ENCODE data around the gene PIK3C2G.

Gene PIK3C2G

GRCh38 chr12:18340186-18340585 is 78.9 kb downstream of the PIK3C2G start:
- H3K27ac ChIP-seq (ENCODE audit: insufficient read depth in 1 of 2, low read depth in 1 of 2, low read length in 2 of 2, poor library complexity in 1 of 2, severe bottlenecking in 2 of 2), result no peak overlapping the region
- H3K27me3 ChIP-seq (replicated peaks in 2 of 5; ENCODE audit: control insufficient read depth in 4 of 5, insufficient read depth in 5 of 5, low read length in 4 of 5), result no peaks in the 10 kb centered on the region
- no CpG with 5 or more reads among the region's 3 CpGs for WGBS (ENCODE audit: insufficient coverage)
- DNase-seq, result no peak
- H3K4me1 ChIP-seq (ENCODE audit: control extremely low read depth in 1 of 4, control insufficient read depth in 4 of 4, insufficient read depth in 4 of 4, low read length in 3 of 4), result peaks cover 3 to 6% (median 5%) of the 10 kb centered on the region in 4 experiments
- POLR2A ChIA-PET, result no interaction called here
- H3K9me3 ChIP-seq (ENCODE audit: control extremely low read depth in 1 of 5, control insufficient read depth in 4 of 5, insufficient read depth in 2 of 5, low read depth in 1 of 5, low read length in 4 of 5), result no peaks in the 10 kb centered on the region
- H3K36me3 ChIP-seq (ENCODE audit: control insufficient read depth in 4 of 4, insufficient read depth in 4 of 4, low read length in 3 of 4), result no peaks in the 10 kb centered on the region
- no peak overlapping the region for H3K4me3 ChIP-seq (ENCODE audit: control insufficient read depth in 1 of 7, extremely low read depth in 1 of 7, insufficient read depth in 4 of 7, low read depth in 2 of 7, low read length in 6 of 7)
- CTCF ChIA-PET, result no interaction called here

DNA sequence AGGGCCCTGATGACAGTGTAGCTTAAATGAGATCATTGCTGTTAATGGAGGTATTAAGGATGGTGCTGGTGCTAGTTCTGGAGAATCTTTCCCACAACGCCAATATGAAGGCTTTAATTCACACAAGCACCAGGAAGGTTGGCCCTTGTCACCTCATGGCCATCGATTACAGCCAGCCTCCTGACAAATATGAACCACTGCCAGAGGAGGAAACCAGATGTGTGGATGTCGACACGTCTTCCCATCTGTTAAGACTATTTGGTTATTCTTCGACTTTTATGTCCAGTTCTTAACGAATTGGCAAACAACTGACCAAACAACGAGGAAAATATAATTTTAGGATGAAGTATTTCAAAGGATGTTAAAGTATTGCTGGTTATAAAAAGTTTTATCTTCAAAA is 79.5 kb downstream of the PIK3C2G start:
- WGBS (ENCODE audit: insufficient coverage), result 93% methylated on average over 2 of the region's 7 CpGs

DNA sequence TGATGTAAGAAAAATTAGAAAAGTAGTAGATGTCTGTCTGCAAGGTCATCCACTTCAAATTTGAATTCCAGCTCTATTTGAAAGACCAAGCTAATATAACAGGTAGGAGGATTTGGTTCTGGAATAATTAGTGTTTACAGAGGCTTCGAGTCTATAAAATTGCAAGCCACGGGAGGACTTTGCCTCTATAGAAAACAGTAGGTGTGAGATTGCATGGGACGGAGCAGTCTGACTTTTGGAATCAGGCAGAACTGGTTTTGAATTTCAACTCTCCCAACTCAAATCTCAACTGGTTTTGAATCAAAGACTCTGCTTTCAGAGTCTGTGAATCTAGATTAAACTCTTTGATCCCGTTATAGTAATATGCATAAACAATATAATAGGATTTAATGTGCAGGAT is 82.4 kb downstream of the PIK3C2G start:
- Histone ChIP-seq H3K27ac (ENCODE audit: insufficient read depth in 1 of 2, low read depth in 1 of 2, low read length in 2 of 2, poor library complexity in 1 of 2, severe bottlenecking in 2 of 2) (no peak overlapping the region), H3K4me3 (ENCODE audit: control insufficient read depth in 1 of 7, extremely low read depth in 1 of 7, insufficient read depth in 4 of 7, low read depth in 2 of 7, low read length in 6 of 7) (no peak overlapping the region), H3K9me3 (ENCODE audit: control extremely low read depth in 1 of 5, control insufficient read depth in 4 of 5, insufficient read depth in 2 of 5, low read depth in 1 of 5, low read length in 4 of 5) (no peaks in the 10 kb centered on the region), H3K36me3 (ENCODE audit: control insufficient read depth in 4 of 4, insufficient read depth in 4 of 4, low read length in 3 of 4) (no peaks in the 10 kb centered on the region), H3K27me3 (replicated peaks in 2 of 5; ENCODE audit: control insufficient read depth in 4 of 5, insufficient read depth in 5 of 5, low read length in 4 of 5) (no peaks in the 10 kb centered on the region), H3K4me1 (ENCODE audit: control extremely low read depth in 1 of 4, control insufficient read depth in 4 of 4, insufficient read depth in 4 of 4, low read length in 3 of 4) (peaks cover 4 to 20% (median 10%) of the 10 kb centered on the region in 4 experiments)
- CTCF ChIA-PET, result no interaction called here
- DNase-seq, result no peak
- POLR2A ChIA-PET, result no interaction called here
- WGBS (ENCODE audit: insufficient coverage), result no CpG with 5 or more reads among the region's 4 CpGs

More for the DNA sequence above, 79.5 kb downstream of the PIK3C2G start:
- Histone ChIP-seq H3K27ac (ENCODE audit: insufficient read depth in 1 of 2, low read depth in 1 of 2, low read length in 2 of 2, poor library complexity in 1 of 2, severe bottlenecking in 2 of 2) (no peak overlapping the region), H3K4me3 (ENCODE audit: control insufficient read depth in 1 of 7, extremely low read depth in 1 of 7, insufficient read depth in 4 of 7, low read depth in 2 of 7, low read length in 6 of 7) (no peak overlapping the region), H3K9me3 (ENCODE audit: control extremely low read depth in 1 of 5, control insufficient read depth in 4 of 5, insufficient read depth in 2 of 5, low read depth in 1 of 5, low read length in 4 of 5) (no peaks in the 10 kb centered on the region), H3K36me3 (ENCODE audit: control insufficient read depth in 4 of 4, insufficient read depth in 4 of 4, low read length in 3 of 4) (no peaks in the 10 kb centered on the region), H3K4me1 (ENCODE audit: control extremely low read depth in 1 of 4, control insufficient read depth in 4 of 4, insufficient read depth in 4 of 4, low read length in 3 of 4) (peaks cover 4 to 12% (median 8%) of the 10 kb centered on the region in 4 experiments), H3K27me3 (replicated peaks in 2 of 5; ENCODE audit: control insufficient read depth in 4 of 5, insufficient read depth in 5 of 5, low read length in 4 of 5) (no peaks in the 10 kb centered on the region)
- ChIA-PET POLR2A (no interaction called here), CTCF (interaction anchor here (0.7 kb wide), 1 partner anchor 90 kb away, joined by 3 read pairs; no protein-coding TSS in a partner anchor)
- no peak for DNase-seq

- ChIA-PET POLR2A (no interaction called here), CTCF (no interaction called here)
- Histone ChIP-seq H3K36me3 (ENCODE audit: control insufficient read depth in 4 of 4, insufficient read depth in 4 of 4, low read length in 3 of 4) (no peaks in the 10 kb centered on the region), H3K9me3 (ENCODE audit: control extremely low read depth in 1 of 5, control insufficient read depth in 4 of 5, insufficient read depth in 2 of 5, low read depth in 1 of 5, low read length in 4 of 5) (no peaks in the 10 kb centered on the region), H3K27me3 (replicated peaks in 2 of 5; ENCODE audit: control insufficient read depth in 4 of 5, insufficient read depth in 5 of 5, low read length in 4 of 5) (no peaks in the 10 kb centered on the region), H3K27ac (ENCODE audit: insufficient read depth in 1 of 2, low read depth in 1 of 2, low read length in 2 of 2, poor library complexity in 1 of 2, severe bottlenecking in 2 of 2) (no peak overlapping the region), H3K4me3 (ENCODE audit: control insufficient read depth in 1 of 7, extremely low read depth in 1 of 7, insufficient read depth in 4 of 7, low read depth in 2 of 7, low read length in 6 of 7) (peak overlapping the region in 2 of 7 experiments; percentile 37 to 51), H3K4me1 (ENCODE audit: control extremely low read depth in 1 of 4, control insufficient read depth in 4 of 4, insufficient read depth in 4 of 4, low read length in 3 of 4) (peaks cover 4 to 20% (median 10%) of the 10 kb centered on the region in 4 experiments)
- no peak for DNase-seq
- 100% methylated on average over 1 of the region's 3 CpGs for WGBS (ENCODE audit: insufficient coverage)
These were observed 83.9 kb downstream of the PIK3C2G start for GRCh38 chr12:18345021-18345735.

DNA sequence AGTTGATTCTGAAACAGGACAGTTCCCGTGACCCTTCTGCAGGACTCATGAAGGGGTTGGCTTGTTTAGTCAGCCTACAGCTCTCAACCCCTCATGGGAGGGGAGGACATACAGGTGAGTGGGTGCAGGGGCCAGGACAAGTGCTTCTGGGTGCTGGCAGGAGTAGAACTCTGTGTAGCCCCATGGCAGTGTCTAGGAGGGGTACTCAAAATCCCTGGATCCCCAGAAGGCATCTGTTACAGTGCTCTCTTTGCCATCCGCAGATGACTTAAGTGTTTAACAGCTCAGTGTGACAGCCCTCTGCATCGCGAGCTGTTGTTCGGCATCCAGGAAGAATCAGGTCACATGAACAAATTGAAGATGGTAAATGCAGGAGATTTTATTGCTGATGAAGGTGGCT is 91.0 kb downstream of the PIK3C2G start:
- H3K27me3 ChIP-seq (replicated peaks in 2 of 5; ENCODE audit: control insufficient read depth in 4 of 5, insufficient read depth in 5 of 5, low read length in 4 of 5), result no peaks in the 10 kb centered on the region
- no peaks in the 10 kb centered on the region for H3K4me1 ChIP-seq (ENCODE audit: control extremely low read depth in 1 of 4, control insufficient read depth in 4 of 4, insufficient read depth in 4 of 4, low read length in 3 of 4)
- DNase-seq, result no peak
- ChIA-PET POLR2A (no interaction called here), CTCF (no interaction called here)
- H3K27ac ChIP-seq (ENCODE audit: insufficient read depth in 1 of 2, low read depth in 1 of 2, low read length in 2 of 2, poor library complexity in 1 of 2, severe bottlenecking in 2 of 2), result no peak overlapping the region
- H3K36me3 ChIP-seq (ENCODE audit: control insufficient read depth in 4 of 4, insufficient read depth in 4 of 4, low read length in 3 of 4), result no peaks in the 10 kb centered on the region
- no peaks in the 10 kb centered on the region for H3K9me3 ChIP-seq (ENCODE audit: control extremely low read depth in 1 of 5, control insufficient read depth in 4 of 5, insufficient read depth in 2 of 5, low read depth in 1 of 5, low read length in 4 of 5)
- 96% methylated on average over 4 of the region's 5 CpGs for WGBS (ENCODE audit: insufficient coverage)
- no peak overlapping the region for H3K4me3 ChIP-seq (ENCODE audit: control insufficient read depth in 1 of 7, extremely low read depth in 1 of 7, insufficient read depth in 4 of 7, low read depth in 2 of 7, low read length in 6 of 7)

DNA sequence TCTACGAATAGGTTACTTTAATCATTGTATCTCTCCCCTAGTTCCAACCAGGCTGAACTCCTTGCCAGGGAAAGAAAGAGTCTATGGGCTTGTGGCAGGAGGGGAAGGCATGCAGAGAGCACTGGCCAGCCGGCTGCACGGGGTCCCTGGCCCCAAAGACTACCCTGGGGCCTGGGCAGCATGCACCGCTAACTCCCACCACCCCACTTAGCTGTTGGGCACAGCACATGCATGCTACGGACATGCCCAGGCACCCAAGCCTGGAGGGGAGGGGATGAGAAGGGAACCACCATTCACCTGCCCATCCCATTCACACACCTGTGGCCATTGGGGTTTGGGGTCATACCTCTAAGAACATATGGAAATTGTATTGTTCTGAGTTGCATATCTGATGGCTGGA is 94.1 kb downstream of the PIK3C2G start:
- CTCF ChIA-PET, result no interaction called here

GRCh38 chr12:18358077-18358476 is 96.8 kb downstream of the PIK3C2G start:
- H3K27me3 ChIP-seq (replicated peaks in 2 of 5; ENCODE audit: control insufficient read depth in 4 of 5, insufficient read depth in 5 of 5, low read length in 4 of 5), result no peaks in the 10 kb centered on the region
- no peaks in the 10 kb centered on the region for H3K9me3 ChIP-seq (ENCODE audit: control extremely low read depth in 1 of 5, control insufficient read depth in 4 of 5, insufficient read depth in 2 of 5, low read depth in 1 of 5, low read length in 4 of 5)
- DNase-seq, result no peak
- no peak overlapping the region for H3K27ac ChIP-seq (ENCODE audit: insufficient read depth in 1 of 2, low read depth in 1 of 2, low read length in 2 of 2, poor library complexity in 1 of 2, severe bottlenecking in 2 of 2)
- 100% methylated on average over 1 of the region's 2 CpGs for WGBS (ENCODE audit: insufficient coverage)
- H3K36me3 ChIP-seq (ENCODE audit: control insufficient read depth in 4 of 4, insufficient read depth in 4 of 4, low read length in 3 of 4), result no peaks in the 10 kb centered on the region
- no peaks in the 10 kb centered on the region for H3K4me1 ChIP-seq (ENCODE audit: control extremely low read depth in 1 of 4, control insufficient read depth in 4 of 4, insufficient read depth in 4 of 4, low read length in 3 of 4)
- H3K4me3 ChIP-seq (ENCODE audit: control insufficient read depth in 1 of 7, extremely low read depth in 1 of 7, insufficient read depth in 4 of 7, low read depth in 2 of 7, low read length in 6 of 7), result no peak overlapping the region
- ChIA-PET CTCF (no interaction called here), POLR2A (no interaction called here)

More for the DNA sequence above, 94.1 kb downstream of the PIK3C2G start:
- Histone ChIP-seq H3K27me3 (replicated peaks in 2 of 5; ENCODE audit: control insufficient read depth in 4 of 5, insufficient read depth in 5 of 5, low read length in 4 of 5) (no peaks in the 10 kb centered on the region), H3K4me3 (ENCODE audit: control insufficient read depth in 1 of 7, extremely low read depth in 1 of 7, insufficient read depth in 4 of 7, low read depth in 2 of 7, low read length in 6 of 7) (no peak overlapping the region), H3K4me1 (ENCODE audit: control extremely low read depth in 1 of 4, control insufficient read depth in 4 of 4, insufficient read depth in 4 of 4, low read length in 3 of 4) (no peaks in the 10 kb centered on the region), H3K27ac (ENCODE audit: insufficient read depth in 1 of 2, low read depth in 1 of 2, low read length in 2 of 2, poor library complexity in 1 of 2, severe bottlenecking in 2 of 2) (no peak overlapping the region), H3K36me3 (ENCODE audit: control insufficient read depth in 4 of 4, insufficient read depth in 4 of 4, low read length in 3 of 4) (no peaks in the 10 kb centered on the region), H3K9me3 (ENCODE audit: control extremely low read depth in 1 of 5, control insufficient read depth in 4 of 5, insufficient read depth in 2 of 5, low read depth in 1 of 5, low read length in 4 of 5) (no peaks in the 10 kb centered on the region)
- no peak for DNase-seq
- WGBS (ENCODE audit: insufficient coverage), result 100% methylated on average over 1 of the region's 5 CpGs
- POLR2A ChIA-PET, result no interaction called here

Data from common myeloid progenitor, CD34-positive (primary cell).